ENCODE measurements around the gene SC5D. TPM values are rescaled to one million over a fixed set of nuclear protein-coding genes. Genes with fewer than 3 reads are reported as not detected.

Gene SC5D
- total and polyA plus RNA-seq, 2 of the 8 experiments (the other 6 are each of a cell fraction or from before 2014, with no cell fraction given), result 73.9 to 90.3 TPM

DNA sequence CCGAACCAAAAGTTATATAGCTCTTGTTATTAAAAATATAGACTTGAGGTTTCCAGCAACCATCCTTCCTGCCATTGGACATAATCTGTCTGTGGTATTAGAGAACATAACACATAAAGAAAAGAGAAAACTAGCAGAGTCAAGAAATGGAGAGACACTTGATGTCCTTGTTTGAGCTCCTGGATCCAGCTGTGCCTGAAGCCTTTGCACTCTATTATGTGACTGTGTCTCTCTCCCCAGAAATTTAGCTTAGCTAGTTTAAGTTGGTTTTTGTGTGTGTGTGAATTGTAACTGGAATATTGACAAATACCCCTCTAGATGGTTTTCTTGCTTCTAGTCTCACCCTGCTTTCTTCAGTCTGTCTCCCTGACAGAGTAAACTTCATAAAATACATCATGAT, 61.6 kb downstream of the SC5D start:
- no peaks in the 10 kb centered on the region for H4K20me1 ChIP-seq (replicated peaks in 1 of 2; ENCODE audit: control insufficient read depth in 1 of 2, insufficient read depth in 2 of 2, low read length in 2 of 2)
- H3K56ac ChIP-seq (replicated peaks; ENCODE audit: insufficient read length, low read depth, low read length), result no peak overlapping the region
- H3K9me3 ChIP-seq (ENCODE audit: insufficient read depth in 2 of 2, low read depth in 1 of 2, low read length in 1 of 2), result no peaks in the 10 kb centered on the region
- no peak overlapping the region for H3K14ac ChIP-seq (ENCODE audit: insufficient read length)
- POLR2A ChIA-PET (ENCODE audit: partially characterized antibody), result no interaction called here
- no peak overlapping the region for H2BK20ac ChIP-seq (ENCODE audit: low read length)
- H3K18ac ChIP-seq (ENCODE audit: extremely low read depth, low read length), result no peak overlapping the region
- H3K23ac ChIP-seq (ENCODE audit: insufficient read length), result no peak overlapping the region
- no peaks in the 10 kb centered on the region for H3K36me3 ChIP-seq (ENCODE audit: control insufficient read depth in 2 of 4, insufficient read depth in 4 of 4, low read length in 3 of 4)
- no peak overlapping the region for H3K4ac ChIP-seq (replicated peaks; ENCODE audit: insufficient read length, low read depth, low read length)
- H4K5ac ChIP-seq (ENCODE audit: insufficient read length, low read depth, low read length), result no peak overlapping the region
- no peak overlapping the region for H2AFZ ChIP-seq (ENCODE audit: low read length)
- H3K27ac ChIP-seq (ENCODE audit: low read depth, low read length), result no peak overlapping the region
- no peaks in the 10 kb centered on the region for H3K27me3 ChIP-seq (replicated peaks in 1 of 4; ENCODE audit: control insufficient read depth in 3 of 4, extremely low read depth in 1 of 4, insufficient read depth in 3 of 4, low read length in 3 of 4)
- H3K9ac ChIP-seq (replicated peaks in 1 of 4; ENCODE audit: extremely low read depth in 1 of 4, low read depth in 3 of 4, low read length in 3 of 4), result no peak overlapping the region
- no peak overlapping the region for H4K91ac ChIP-seq (replicated peaks; ENCODE audit: insufficient read length, low read length)
- H2AK5ac ChIP-seq (ENCODE audit: low read depth, low read length), result no peak overlapping the region
- no peaks in the 10 kb centered on the region; a peak in 1 of 7 replicates for H3K4me1 ChIP-seq (replicated peaks in 1 of 4; ENCODE audit: control insufficient read depth in 3 of 4, insufficient read depth in 4 of 4, low read length in 3 of 4)
- H2BK120ac ChIP-seq (replicated peaks; ENCODE audit: low read depth, low read length), result no peak overlapping the region
- TF ChIP-seq SP2 (IDR thresholded peaks at IDR 0.05; ENCODE audit: low read length), result no peak
- no peaks in the 10 kb centered on the region for H3K23me2 ChIP-seq (ENCODE audit: low read depth, low read length)
- H4K8ac ChIP-seq (ENCODE audit: extremely low read depth, insufficient read depth, low read length), result no peak overlapping the region
- H2BK15ac ChIP-seq (ENCODE audit: low read length), result no peak overlapping the region
- CTCF ChIA-PET (ENCODE audit: partially characterized antibody), result interaction anchor here (1.7 to 2.3 kb wide), 4 partner anchors 13 to 34 kb away, joined by 3 to 10 read pairs (median 6); no protein-coding TSS in a partner anchor
- H3K79me2 ChIP-seq (ENCODE audit: control insufficient read depth in 1 of 2, insufficient read depth in 2 of 2, low read length in 2 of 2), result no peaks in the 10 kb centered on the region
- H2BK12ac ChIP-seq (ENCODE audit: low read depth, low read length), result no peak overlapping the region
- 80% methylated on average over 1 of the region's 1 CpG; no CpG with 5 or more reads in 1 of the 2 experiments for WGBS, 2 experiments (ENCODE audit: extremely low coverage in 1 of 2, insufficient coverage in 1 of 2, insufficient read length in 1 of 2, insufficient replicate concordance in 2 of 2, low coverage in 1 of 2, low lambda C conversion rate in 2 of 2, missing lambda C conversion rate in 1 of 2)
- no peak overlapping the region for H3K4me3 ChIP-seq (ENCODE audit: extremely low read depth in 1 of 4, insufficient read depth in 2 of 4, low read depth in 3 of 4, low read length in 4 of 4)
- FAIRE-seq, result no peak
- H3K79me1 ChIP-seq (ENCODE audit: low read depth, low read length), result no peaks in the 10 kb centered on the region; the same call in 1 of the 2 replicates
- no peak for DNase-seq (ENCODE audit: low read depth in 1 of 2, low spot score in 2 of 2)
- H3K4me2 ChIP-seq (ENCODE audit: insufficient read depth in 1 of 2, low read depth in 2 of 2, low read length in 2 of 2), result no peak overlapping the region
- H2BK5ac ChIP-seq (ENCODE audit: low read depth, low read length), result no peak overlapping the region

Data from H1 (cell line).